Esophagus muscularis mucosa (tissue), 3 donors: ENCODE results near the gene FAM111A.

Experiments
- POLR2A ChIP-seq: fragments of 450-650 bp; IDR thresholded peaks from one replicate; pipeline ENCODE4 v1.6.1; 2017; ENCODE audit warnings: antibody characterized with exemption, moderate library complexity, mild to moderate bottlenecking, low read depth
- POLR2AphosphoS5 ChIP-seq, 2 donors: sonication (generic); formaldehyde crosslinking; IDR thresholded peaks; one replicate each; pipeline ENCODE4 v1.6.1; 2017; ENCODE audit warnings: antibody characterized with exemption in 2 of 2
- TF ChIP-seq, protein P1 (sequence below), 3 experiments: fragments of 200-600 bp in 2 of 3; fragments of 450-650 bp in 1 of 3; sonication (generic) in 2 of 3; IDR thresholded peaks; one replicate each; pipeline ENCODE4 v1.5.1; 2017 to 2019; ENCODE audit warnings: antibody characterized with exemption in 3 of 3, mild to moderate bottlenecking in 2 of 3, moderate library complexity in 1 of 3

DNA sequence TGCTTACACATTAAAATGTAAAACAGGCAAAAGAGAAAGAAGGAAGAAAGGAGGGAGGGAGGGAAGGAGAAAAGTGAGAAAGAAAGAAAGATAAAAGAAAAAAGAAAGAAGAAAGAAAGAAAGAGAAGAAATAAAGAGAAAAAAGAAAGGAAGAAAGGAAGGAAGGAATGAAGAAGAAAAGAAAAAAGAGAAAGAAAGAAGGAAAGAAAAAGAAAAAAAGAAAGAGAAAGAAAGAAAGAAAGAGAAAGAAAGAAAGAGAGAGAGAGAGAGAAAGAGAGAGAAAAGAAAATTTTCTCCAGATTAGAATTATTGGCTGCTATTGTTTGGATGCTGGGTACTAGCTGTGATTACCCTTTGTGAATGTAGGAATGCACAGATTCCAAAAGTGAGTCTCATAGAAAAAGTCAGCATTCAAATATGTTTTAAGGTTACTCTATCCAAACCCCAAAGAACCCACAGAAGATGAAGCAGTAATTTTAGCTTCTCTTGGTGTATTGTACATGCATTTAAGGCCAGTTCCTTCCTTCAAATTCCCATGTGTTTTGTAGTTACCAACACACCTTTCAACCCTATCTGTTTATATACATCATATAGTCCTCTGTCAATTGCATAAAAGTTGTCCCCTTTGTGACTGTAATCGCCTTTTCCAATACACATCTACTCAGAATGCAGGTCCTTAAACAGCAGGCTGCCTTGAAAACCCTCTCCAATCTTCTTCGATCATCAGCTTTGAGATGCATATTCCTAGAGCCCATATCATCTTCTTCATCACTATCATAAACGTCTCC, 789 bp upstream of the FAM111A start:
- TF ChIP-seq, protein P1, sequence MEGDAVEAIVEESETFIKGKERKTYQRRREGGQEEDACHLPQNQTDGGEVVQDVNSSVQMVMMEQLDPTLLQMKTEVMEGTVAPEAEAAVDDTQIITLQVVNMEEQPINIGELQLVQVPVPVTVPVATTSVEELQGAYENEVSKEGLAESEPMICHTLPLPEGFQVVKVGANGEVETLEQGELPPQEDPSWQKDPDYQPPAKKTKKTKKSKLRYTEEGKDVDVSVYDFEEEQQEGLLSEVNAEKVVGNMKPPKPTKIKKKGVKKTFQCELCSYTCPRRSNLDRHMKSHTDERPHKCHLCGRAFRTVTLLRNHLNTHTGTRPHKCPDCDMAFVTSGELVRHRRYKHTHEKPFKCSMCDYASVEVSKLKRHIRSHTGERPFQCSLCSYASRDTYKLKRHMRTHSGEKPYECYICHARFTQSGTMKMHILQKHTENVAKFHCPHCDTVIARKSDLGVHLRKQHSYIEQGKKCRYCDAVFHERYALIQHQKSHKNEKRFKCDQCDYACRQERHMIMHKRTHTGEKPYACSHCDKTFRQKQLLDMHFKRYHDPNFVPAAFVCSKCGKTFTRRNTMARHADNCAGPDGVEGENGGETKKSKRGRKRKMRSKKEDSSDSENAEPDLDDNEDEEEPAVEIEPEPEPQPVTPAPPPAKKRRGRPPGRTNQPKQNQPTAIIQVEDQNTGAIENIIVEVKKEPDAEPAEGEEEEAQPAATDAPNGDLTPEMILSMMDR (IDR thresholded peaks at IDR 0.05): no peak
- no peak for TF ChIP-seq POLR2A
- TF ChIP-seq POLR2AphosphoS5 (IDR thresholded peaks at IDR 0.05): no peak
